Mucosa of stomach (tissue), 1 donor: ENCODE data around the gene TRIM50.
"Not testable (repeated sequence)": the region's sequence is repeated elsewhere in the genome, so short reads cannot be mapped to it uniquely, and the experiment has no call there.

ENCODE experiments used
- H3K27me3 ChIP-seq: one replicate; pipeline ENCODE4 v1.7.0; 2013; ENCODE audit warnings: mild to moderate bottlenecking, low read length; ENCODE audit not compliant: control insufficient read depth, insufficient read depth
- H3K36me3 ChIP-seq: one replicate; pipeline ENCODE4 v1.7.0; 2013; ENCODE audit warnings: low read length; ENCODE audit not compliant: control insufficient read depth, insufficient read depth
- H3K4me1 ChIP-seq: one replicate; pipeline ENCODE4 v1.7.0; 2013; ENCODE audit warnings: mild to moderate bottlenecking, low read length; ENCODE audit not compliant: control insufficient read depth, insufficient read depth
- H3K4me3 ChIP-seq: one replicate; pipeline ENCODE4 v1.7.0; 2013; ENCODE audit warnings: low read length
- H3K9ac ChIP-seq: one replicate; pipeline ENCODE4 v1.7.0; 2013; ENCODE audit warnings: mild to moderate bottlenecking, low read length, moderate library complexity
- H3K9me3 ChIP-seq: one replicate; pipeline ENCODE4 v1.7.0; 2013; ENCODE audit warnings: mild to moderate bottlenecking, low read length, moderate library complexity; ENCODE audit not compliant: control insufficient read depth
- donor health status: Pancreatic carcinoma.

Gene TRIM50

DNA sequence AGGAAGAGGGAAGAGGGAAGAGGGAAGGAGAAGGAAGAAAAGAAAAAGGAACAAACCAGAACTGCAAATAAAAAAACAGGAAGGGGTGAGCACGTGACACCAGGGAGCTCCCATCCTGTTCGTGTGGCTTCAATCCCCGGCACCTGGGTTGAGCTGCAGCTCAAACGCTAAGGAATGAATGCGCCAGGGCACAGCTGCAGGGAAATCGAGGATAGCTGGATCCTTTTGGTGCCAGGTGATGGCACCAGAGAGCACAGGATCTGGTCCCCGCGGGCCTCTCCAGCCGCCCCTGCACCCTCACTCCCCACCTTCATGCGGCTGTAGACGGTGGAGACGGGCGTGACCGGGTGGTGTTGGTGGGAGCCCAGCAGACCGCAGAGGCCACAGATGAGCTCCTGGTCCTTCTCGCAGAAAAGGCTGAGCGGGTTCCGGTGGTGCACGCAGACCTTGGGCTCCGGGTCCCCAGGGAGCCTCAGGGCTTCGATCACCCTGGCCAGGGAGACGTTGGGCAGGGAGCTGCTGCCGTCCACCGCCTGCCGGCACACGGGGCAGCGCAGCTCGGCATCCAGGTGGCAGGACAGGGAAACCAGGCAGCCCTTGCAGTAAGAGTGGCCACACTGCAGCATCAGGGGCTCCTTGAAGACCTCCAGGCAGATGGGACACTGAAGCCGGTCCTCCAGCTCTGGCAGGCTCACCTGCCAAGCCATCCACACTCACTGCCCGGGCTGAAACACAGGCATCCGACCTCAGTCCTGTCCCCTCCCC lies 3.6 kb downstream of the TRIM50 start:
- H3K4me1 ChIP-seq, H3K9ac ChIP-seq, H3K36me3 ChIP-seq, H3K27me3 ChIP-seq, H3K9me3 ChIP-seq, H3K4me3 ChIP-seq: not testable (repeated sequence)

DNA sequence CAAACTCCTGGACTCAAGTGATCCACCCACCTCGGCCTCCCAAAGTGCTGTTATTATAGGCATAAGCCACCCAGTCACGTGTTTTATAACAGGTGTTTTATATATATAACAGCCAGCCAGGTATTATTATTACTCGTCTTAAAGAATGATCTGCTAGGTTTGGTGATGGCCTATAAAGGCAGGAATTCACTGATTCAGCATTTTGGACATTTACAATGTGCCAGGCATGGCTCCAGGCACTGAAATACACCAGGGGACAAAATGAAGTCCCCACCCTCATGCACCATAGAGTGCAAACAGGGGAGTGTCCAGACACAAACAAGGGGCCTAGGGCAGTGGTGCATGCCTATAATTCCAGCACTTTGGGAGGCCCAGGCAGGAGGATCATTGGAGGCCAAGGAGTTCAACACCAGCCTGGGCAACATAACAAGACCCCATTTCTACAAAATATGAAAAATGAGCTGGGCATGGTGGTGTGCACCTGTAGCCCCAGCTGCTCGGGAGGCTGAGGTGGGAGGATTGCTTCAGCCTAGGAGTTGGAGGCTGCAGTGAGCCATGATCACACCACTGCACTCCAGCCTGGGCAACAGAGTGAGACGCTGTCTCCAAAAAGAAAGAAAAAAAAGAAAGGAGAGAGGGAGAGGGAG lies 4.3 kb downstream of the TRIM50 start:
- not testable (repeated sequence) for H3K36me3 ChIP-seq, H3K27me3 ChIP-seq, H3K9ac ChIP-seq, H3K4me1 ChIP-seq, H3K4me3 ChIP-seq, H3K9me3 ChIP-seq

DNA sequence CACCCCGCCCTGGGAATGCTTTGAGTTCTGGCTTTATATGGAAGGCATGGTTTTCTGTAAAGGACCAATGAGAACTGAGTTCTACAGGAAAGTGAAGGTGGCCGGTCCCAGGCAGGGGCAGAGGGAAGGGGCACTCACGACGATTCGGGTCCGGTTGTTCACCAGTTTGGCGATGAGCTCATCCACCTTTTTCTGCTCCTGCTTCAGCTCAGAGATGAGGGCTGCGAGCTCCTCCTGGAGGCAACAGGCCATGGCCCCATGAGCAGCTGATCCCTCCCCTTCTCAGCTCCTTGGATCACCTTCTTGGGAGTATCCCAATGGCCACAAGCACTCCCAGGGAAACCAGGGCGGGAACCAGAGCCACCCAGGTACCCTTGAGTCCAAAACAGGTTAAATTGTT lies 7.9 kb downstream of the TRIM50 start:
- H3K27me3 ChIP-seq, H3K9me3 ChIP-seq, H3K4me3 ChIP-seq, H3K36me3 ChIP-seq, H3K4me1 ChIP-seq, H3K9ac ChIP-seq: not testable (repeated sequence)

DNA sequence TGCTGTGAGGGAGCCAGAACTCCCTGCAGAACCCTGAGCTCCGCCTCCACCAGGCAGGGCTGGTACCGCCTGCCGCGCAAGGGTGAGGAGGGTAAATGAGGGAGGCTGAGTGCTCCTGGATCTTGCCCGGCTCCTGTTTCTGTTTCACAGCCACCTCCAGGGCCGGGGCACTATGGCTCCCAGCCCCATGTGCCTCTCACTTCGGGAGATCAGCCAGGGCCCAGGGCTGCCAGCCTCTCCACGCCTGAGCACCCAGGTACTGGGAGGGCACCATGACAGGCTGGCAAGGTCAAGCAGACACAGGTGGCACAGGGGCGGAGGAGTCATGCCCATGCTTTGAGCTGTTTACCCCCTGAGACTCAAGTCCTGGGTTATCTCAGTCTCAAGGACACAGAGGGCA lies 8.3 kb downstream of the TRIM50 start:
- H3K4me3 ChIP-seq, H3K36me3 ChIP-seq, H3K9ac ChIP-seq, H3K27me3 ChIP-seq, H3K9me3 ChIP-seq, H3K4me1 ChIP-seq: not testable (repeated sequence)

DNA sequence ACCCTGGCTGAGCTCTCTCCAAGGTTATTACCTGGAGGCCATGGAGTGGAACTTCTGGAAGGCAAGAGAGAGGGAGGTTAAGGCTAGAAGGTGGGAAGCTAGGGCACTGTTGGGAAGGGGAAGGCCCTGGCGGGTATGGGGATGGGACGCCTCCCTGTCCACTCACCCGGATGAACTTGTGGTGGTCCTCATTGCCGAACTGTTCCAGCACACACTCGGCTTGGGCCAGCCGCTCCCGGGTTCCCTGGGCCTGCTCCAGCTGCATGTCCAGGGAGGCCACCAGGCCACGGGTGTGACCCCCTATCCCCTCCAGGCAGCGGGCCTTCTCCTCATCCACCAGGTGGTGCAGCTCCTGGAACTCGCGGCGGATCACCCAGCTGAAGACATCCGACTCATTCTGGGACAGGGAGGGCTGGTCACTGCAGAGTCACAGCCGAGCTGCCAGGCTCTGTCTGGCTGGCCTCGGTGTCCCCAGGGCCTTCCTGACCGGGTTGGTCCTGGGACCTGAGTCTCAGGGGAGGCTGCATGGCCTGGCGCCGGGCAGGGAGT lies 9.2 kb downstream of the TRIM50 start:
- H3K4me3 ChIP-seq, H3K9ac ChIP-seq, H3K27me3 ChIP-seq, H3K9me3 ChIP-seq, H3K4me1 ChIP-seq, H3K36me3 ChIP-seq: not testable (repeated sequence)

DNA sequence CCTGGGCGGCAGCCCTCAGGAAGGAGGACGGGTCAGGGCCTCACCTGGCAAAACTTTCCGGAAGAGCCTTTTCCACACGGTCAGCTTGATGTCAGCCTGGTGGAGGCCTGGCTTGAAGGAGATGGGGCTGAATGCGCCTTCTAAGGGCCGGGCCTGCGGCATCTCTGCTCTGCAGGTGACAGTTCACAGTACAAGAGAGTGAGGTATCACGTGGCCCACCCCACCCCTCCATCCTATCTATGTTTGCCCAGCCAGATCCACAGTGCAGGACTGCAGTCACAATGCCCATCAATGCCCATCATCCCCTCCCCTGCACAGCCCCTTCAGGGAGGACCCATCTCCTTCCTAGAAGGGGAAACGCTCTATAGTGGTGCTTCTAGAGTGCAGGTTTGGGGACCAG lies 11.4 kb downstream of the TRIM50 start:
- Histone ChIP-seq H3K9ac (no peak overlapping the region), H3K4me3 (no peak overlapping the region), H3K36me3 (no peaks in the 10 kb centered on the region), H3K9me3 (no peaks in the 10 kb centered on the region), H3K27me3 (no peaks in the 10 kb centered on the region), H3K4me1 (no peaks in the 10 kb centered on the region)

DNA sequence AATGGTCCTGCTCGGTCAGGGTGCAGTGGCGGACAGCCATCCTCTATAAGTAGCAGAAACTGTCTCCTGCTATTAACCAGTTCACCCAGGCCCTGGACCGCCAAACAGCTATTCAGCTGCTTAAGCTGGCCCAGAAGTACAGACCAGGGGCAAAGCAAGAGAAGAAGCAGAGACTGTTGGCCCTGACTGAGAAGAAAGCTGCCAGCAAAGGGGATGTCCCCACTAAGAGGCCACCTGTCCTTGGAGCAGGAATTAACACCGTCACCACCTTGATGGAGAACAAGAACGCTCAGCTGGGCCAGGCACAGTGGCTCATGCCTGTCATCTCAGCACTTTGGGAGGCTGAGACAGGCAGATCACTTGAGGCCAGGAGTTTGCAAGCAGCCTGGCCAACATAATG lies 13.6 kb downstream of the TRIM50 start:
- H3K4me3 ChIP-seq = no peak overlapping the region
- no peaks in the 10 kb centered on the region for H3K36me3 ChIP-seq
- peaks cover 2% of the 10 kb centered on the region for H3K4me1 ChIP-seq
- H3K9me3 ChIP-seq = no peaks in the 10 kb centered on the region
- no peak overlapping the region for H3K9ac ChIP-seq
- H3K27me3 ChIP-seq = no peaks in the 10 kb centered on the region

DNA sequence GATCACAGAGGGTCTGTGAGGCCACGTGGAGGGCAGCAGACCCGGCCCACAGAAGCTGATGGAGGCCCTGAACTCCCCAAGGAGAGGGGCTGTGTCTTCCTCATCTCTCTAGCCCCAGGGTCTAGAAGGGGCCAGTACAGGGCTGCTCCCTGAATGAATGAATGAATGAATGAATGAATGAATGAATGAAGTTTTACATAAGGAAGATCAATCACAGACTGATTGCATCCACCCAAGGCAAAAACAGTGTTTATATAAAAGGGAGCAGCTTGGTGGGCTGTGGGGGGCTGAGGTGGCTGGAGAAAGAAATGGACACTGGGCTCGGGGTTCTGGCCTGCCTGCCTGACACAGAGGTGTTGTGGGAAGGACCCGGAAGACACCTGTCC lies 14.4 kb downstream of the TRIM50 start:
- H3K36me3 ChIP-seq = no peaks in the 10 kb centered on the region
- H3K9ac ChIP-seq = no peak overlapping the region
- H3K4me3 ChIP-seq = no peak overlapping the region
- H3K9me3 ChIP-seq = no peaks in the 10 kb centered on the region
- peaks cover 5% of the 10 kb centered on the region for H3K4me1 ChIP-seq
- H3K27me3 ChIP-seq = no peaks in the 10 kb centered on the region

DNA sequence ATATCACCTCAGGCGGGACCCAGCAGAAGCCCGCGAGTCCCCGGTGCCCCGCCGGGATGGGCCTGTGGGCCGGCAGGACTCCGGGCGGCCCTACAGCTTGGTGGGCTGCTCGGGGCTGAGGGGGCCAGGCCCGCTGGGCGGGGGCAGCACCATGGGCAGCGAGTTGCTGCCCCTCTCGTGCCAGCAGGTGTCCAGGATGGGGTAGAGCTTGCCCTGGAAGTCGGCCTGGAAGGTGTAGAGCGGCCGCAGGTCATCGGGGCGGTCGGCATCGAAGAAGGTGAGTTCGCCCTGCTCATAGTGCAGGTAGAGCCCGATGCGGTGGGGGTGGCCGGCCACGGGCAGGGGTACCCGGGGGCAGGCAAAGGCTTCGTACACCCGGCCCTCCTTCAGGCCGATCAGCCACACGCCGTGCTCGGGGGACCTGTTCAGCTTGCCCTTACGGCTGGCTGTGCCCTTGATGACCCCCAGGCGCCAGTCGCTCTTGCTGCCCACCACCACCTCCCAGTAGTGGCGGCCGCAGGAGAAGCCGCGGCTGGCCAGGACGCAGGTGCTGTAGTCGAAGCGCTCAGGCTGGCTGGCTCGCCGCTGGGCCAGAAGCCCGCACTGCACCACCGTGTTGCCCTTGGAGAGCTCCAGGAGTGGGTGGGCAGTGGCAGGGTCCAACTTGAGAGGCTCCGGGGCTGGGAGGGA lies 14.9 kb downstream of the TRIM50 start:
- no peaks in the 10 kb centered on the region for H3K27me3 ChIP-seq
- no peaks in the 10 kb centered on the region for H3K9me3 ChIP-seq
- H3K9ac ChIP-seq = no peak overlapping the region

DNA sequence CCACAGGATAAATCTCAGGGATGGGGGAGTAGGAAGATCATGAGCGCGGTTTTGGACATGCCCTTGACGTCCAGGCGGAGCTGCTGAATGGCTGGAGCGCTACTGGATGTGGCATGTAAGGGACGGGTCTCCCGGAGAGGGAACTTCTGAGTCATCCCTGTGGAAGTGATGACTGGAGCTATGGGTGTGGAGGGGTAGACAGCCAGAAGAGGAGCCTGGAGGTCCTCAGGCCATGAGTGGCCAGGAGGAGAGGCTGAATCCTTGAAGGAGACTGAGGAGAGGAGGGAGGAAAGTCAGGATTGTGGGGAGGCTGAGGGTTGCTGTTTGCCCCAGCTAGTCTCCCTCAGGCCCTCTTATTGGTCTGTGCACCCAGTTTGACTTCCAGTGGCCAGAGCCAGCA lies 16.5 kb downstream of the TRIM50 start:
- H3K4me1 ChIP-seq, H3K9ac ChIP-seq, H3K36me3 ChIP-seq, H3K9me3 ChIP-seq, H3K4me3 ChIP-seq, H3K27me3 ChIP-seq: not testable (repeated sequence)

More for the DNA sequence above, 14.9 kb downstream of the TRIM50 start:
- Histone ChIP-seq H3K4me1 (peaks cover 5% of the 10 kb centered on the region), H3K4me3 (no peak overlapping the region), H3K36me3 (no peaks in the 10 kb centered on the region)

DNA sequence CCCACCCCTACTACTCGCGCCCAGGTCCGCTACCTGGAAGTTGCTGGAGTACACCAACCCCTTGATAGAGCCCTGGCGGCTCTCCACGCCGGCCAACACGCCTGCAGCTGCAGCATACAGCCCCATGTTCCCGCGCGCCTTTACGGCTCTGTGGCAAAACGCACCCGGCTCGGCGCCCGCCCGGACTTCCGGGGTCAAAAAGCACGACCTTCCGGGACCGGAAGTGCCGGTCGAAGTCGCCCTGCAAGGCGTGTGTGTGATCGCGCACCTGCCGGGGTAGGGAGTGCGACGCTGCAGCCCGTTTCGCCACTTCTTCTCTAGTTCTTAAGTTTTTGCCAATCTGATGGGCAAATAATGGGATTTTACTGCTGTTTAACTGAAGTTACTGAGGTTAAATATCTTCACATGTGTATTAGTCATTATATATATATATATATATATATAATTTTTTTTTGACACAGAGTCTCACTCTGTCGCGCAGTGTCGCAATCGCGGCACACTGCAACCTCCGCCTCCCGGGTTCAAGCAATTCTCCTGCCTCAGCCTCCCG lies 19.1 kb downstream of the TRIM50 start, which contains the start of gene NSUN5:
Gene NSUN5 (minus strand): TSS at position 162 of the 550 bp plus-strand sequence. CDS start 36 bp downstream, at position 126.
- H3K36me3 ChIP-seq = no peaks in the 10 kb centered on the region
- H3K9ac ChIP-seq = peak within 1 kb of the TSS; percentile 70
- peaks cover 5% of the 10 kb centered on the region for H3K4me1 ChIP-seq
- H3K9me3 ChIP-seq = no peaks in the 10 kb centered on the region
- H3K27me3 ChIP-seq = no peaks in the 10 kb centered on the region
- peak within 1 kb of the TSS; percentile 71 for H3K4me3 ChIP-seq
